Mammary epithelial cell (primary cell): ENCODE results near the gene VPS45.

ENCODE experiments used
- CTCF ChIP-seq, 2 donors: IDR thresholded peaks in 1 of 2; conservative IDR thresholded peaks in 1 of 2; 2 replicates each; pipeline ENCODE4 v1.5.1; 2011 to 2012; ENCODE audit warnings: inconsistent platforms in 2 of 2, low read length in 2 of 2, mild to moderate bottlenecking in 2 of 2, control low read depth in 1 of 2, low read depth in 1 of 2; ENCODE audit not compliant: insufficient read depth in 1 of 2; ENCODE audit errors: extremely low read depth in 1 of 2
- EZH2 ChIP-seq: IDR thresholded peaks from 2 replicates; pipeline ENCODE4 v1.6.1; 2012; ENCODE audit warnings: low read length, inconsistent platforms, borderline replicate concordance

GRCh38 chr1:150146849-150147542 is 79.4 kb downstream of the VPS45 start:
- no peak for TF ChIP-seq CTCF (conservative IDR thresholded peaks at IDR 0.05 in 1 of 2, IDR thresholded peaks at IDR 0.05 in 1 of 2; ENCODE audit: extremely low read depth in 1 of 2, insufficient read depth in 1 of 2, low read depth in 1 of 2, low read length in 2 of 2)
- TF ChIP-seq EZH2 = no peak
